Neutrophil (primary cell): ENCODE results near the gene ZMYM5.

Source experiments
- H3K27ac ChIP-seq: fragments of 200-600 bp; sonication (generic); 2 replicates; pipeline ENCODE4 v1.5.1; 2016; ENCODE audit warnings: mild to moderate bottlenecking, moderate library complexity
- H3K27me3 ChIP-seq: fragments of 200-600 bp; sonication (generic); 2 replicates; pipeline ENCODE4 v1.6.0; 2016; ENCODE audit warnings: mild to moderate bottlenecking
- H3K36me3 ChIP-seq: fragments of 200-600 bp; sonication (generic); 2 replicates; pipeline ENCODE4 v1.5.1; 2017
- H3K4me1 ChIP-seq, 2 experiments: fragments of 200-600 bp in 1 of 2; sonication (generic) in 1 of 2; 1 replicate in 1 of 2; 2 replicates in 1 of 2; pipeline versions ENCODE4 v1.5.1 to v1.6.1; 2013 to 2016; ENCODE audit warnings: low read depth in 1 of 2, low read length in 1 of 2, mild to moderate bottlenecking in 1 of 2, moderate library complexity in 1 of 2; ENCODE audit not compliant: control insufficient read depth in 1 of 2, insufficient read depth in 1 of 2
- H3K4me3 ChIP-seq, 2 experiments: fragments of 200-600 bp in 1 of 2; sonication (generic) in 1 of 2; 1 replicate in 1 of 2; 2 replicates in 1 of 2; pipeline ENCODE4 v1.5.1; 2013 to 2016; ENCODE audit warnings: low read depth in 1 of 2, low read length in 1 of 2, mild to moderate bottlenecking in 1 of 2, moderate library complexity in 1 of 2
- H3K9me3 ChIP-seq: fragments of 200-600 bp; sonication (generic); 2 replicates; pipeline ENCODE4 v1.5.1; 2016
- TF ChIP-seq, protein P1 (sequence below): fragments of 200-600 bp; sonication (generic); IDR thresholded peaks from 2 replicates; pipeline ENCODE4 v1.5.1; 2016; ENCODE audit warnings: antibody characterized with exemption

ZMYM5 gene

DNA sequence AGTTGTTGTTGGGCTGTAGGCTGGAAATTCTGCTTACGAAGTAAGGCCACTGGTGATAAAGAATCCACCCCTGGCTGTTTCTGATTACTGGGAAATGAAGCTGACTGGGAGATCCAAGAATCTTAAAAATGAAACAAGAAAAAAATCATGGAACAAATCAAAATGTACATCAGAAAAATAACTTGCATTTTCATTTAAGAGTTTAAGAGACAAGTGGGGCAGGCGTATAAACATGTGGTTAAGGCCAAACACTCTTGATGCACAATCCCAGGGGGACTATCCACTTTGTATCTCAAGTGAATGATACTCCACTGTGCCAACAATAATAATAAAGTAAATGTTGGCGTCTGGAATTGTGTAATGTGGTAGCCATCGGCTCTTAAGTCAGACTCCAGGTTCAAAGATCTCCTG is 24.6 kb downstream of the ZMYM5 start:
- Histone ChIP-seq H3K36me3 (peaks cover 58% of the 10 kb centered on the region), H3K4me3 (no peak overlapping the region), H3K27ac (no peak overlapping the region), H3K4me1 (no peaks in the 10 kb centered on the region), H3K27me3 (no peaks in the 10 kb centered on the region), H3K9me3 (no peaks in the 10 kb centered on the region)
- TF ChIP-seq, protein P1, sequence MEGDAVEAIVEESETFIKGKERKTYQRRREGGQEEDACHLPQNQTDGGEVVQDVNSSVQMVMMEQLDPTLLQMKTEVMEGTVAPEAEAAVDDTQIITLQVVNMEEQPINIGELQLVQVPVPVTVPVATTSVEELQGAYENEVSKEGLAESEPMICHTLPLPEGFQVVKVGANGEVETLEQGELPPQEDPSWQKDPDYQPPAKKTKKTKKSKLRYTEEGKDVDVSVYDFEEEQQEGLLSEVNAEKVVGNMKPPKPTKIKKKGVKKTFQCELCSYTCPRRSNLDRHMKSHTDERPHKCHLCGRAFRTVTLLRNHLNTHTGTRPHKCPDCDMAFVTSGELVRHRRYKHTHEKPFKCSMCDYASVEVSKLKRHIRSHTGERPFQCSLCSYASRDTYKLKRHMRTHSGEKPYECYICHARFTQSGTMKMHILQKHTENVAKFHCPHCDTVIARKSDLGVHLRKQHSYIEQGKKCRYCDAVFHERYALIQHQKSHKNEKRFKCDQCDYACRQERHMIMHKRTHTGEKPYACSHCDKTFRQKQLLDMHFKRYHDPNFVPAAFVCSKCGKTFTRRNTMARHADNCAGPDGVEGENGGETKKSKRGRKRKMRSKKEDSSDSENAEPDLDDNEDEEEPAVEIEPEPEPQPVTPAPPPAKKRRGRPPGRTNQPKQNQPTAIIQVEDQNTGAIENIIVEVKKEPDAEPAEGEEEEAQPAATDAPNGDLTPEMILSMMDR: no peak

DNA sequence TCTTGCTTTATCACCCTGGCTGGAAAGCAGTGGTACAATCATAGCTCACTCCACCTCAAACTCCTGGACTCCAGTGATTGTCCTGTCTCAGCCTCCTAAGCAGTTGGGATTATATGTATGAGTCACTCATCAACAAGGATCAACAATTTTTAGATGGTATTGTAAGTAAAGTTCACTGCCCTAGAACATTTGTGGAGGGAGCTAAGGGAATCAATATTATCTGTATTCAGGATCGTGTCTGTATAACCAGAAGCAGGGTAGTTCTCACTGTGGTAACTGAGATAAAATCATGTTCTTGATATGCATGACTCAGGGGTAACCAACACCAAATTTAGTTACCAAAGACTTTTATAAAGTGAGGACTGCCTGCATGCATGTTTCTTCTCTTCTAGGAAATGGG is 27.0 kb downstream of the ZMYM5 start:
- Histone ChIP-seq H3K4me1 (no peaks in the 10 kb centered on the region), H3K27me3 (no peaks in the 10 kb centered on the region), H3K4me3 (no peak overlapping the region), H3K9me3 (no peaks in the 10 kb centered on the region), H3K27ac (no peak overlapping the region), H3K36me3 (peaks cover 73% of the 10 kb centered on the region)
- TF ChIP-seq, protein P1: no peak

DNA sequence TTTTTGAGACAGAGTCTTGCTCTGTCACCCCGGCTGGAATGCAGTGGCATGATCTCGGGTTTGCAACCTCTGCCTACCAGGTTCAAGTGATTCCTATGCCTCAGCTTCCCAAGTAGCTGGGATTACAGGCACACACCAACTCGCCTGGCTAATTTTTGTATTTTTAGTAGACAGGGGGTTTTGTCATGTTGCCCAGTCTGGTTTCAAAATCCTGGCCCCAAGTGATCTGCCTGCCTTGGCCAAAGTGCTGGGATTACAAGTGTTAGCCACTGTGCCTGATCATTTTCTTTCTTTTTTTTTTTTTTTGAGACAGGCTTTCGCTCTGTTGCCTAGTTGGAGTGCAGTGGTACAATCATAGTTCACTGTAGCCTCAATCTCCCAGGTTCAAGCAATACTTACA is 28.7 kb downstream of the ZMYM5 start:
- Histone ChIP-seq H3K36me3 (peaks cover 84% of the 10 kb centered on the region), H3K9me3 (no peaks in the 10 kb centered on the region), H3K27me3 (no peaks in the 10 kb centered on the region), H3K4me3 (no peak overlapping the region), H3K4me1 (no peaks in the 10 kb centered on the region), H3K27ac (no peak overlapping the region)
- TF ChIP-seq, protein P1: no peak

DNA sequence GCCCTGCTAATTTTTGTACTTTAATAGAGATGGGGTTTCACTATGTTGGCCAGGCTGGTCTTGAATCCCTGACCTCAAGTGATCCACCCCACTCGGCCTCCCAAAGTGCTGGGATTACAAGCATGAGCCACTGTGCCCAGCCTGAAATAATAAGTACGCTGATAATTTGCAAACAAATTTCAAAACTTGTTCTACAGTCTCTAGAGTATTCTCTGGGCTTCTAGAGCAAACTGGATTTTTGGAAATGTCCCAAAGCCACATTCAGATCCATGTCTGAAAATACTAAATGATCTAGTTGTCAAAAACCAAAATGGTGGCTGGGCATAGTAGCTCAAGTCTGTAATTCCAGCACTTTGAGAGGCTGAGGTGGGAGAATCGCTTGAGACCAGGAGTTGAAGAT is 40.8 kb downstream of the ZMYM5 start:
- Histone ChIP-seq H3K4me1 (no peaks in the 10 kb centered on the region), H3K9me3 (no peaks in the 10 kb centered on the region), H3K27me3 (no peaks in the 10 kb centered on the region), H3K4me3 (no peak overlapping the region), H3K36me3 (peaks cover 47% of the 10 kb centered on the region), H3K27ac (no peak overlapping the region)
- TF ChIP-seq, protein P1: no peak

DNA sequence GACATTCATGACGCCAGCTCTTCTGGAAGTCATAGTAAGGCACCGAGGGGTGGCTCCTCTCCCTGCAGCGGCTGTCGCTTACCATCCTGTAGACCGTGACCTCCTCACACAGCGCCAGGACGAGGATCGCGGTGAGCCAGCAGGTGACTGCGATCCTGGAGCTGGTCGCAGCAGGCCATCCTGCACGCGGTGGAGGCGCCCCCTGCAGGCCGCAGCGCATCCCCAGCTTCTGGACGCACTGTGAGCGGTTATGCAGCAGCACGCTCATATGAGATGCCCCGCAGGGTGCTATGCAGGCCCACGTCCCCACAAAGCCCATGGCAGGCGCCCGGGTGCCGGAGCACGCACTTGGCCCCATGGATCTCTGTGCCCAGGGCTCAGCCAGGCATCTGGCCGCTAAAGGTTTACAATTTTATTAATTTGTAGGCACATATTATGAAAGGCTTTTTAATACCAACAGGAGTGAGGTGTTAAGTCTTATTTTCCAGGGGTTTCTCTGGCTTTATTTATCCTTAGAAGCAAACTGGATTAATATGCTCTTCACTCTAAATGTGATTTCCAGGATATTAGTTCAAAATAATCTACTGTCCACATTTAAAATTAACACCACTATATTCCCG is 45.1 kb downstream of the ZMYM5 start:
- Histone ChIP-seq H3K27me3 (no peaks in the 10 kb centered on the region), H3K27ac (no peak overlapping the region), H3K9me3 (no peaks in the 10 kb centered on the region), H3K36me3 (peaks cover 32% of the 10 kb centered on the region), H3K4me1 (no peaks in the 10 kb centered on the region), H3K4me3 (no peak overlapping the region)
- TF ChIP-seq, protein P1: peak; percentile 44
